SW 1271 (cell line): ENCODE measurements around the gene UTP14C.
"Not testable (repeated sequence)": the region's sequence is repeated elsewhere in the genome, so short reads cannot be mapped to it uniquely, and the experiment has no call there.

Experiments used
- DNase-seq, 2 experiments: peaks; one replicate each; lab custom pipeline; 2025; lab: John Stamatoyannopoulos, UW

The UTP14C gene

GRCh38 chr13:52002361-52002760 lies 22.1 kb upstream of the UTP14C start:
- DNase-seq: no peak

- DNase-seq: no peak
Observed at GRCh38 chr13:52003541-52003940, 20.9 kb upstream of the UTP14C start.

GRCh38 chr13:52004511-52005170 lies 19.9 kb upstream of the UTP14C start:
- DNase-seq: peak in 1 of 2 experiments; percentile 13

GRCh38 chr13:52005841-52006522 lies 18.5 kb upstream of the UTP14C start:
- DNase-seq: no peak

- no peak for DNase-seq
Observed at GRCh38 chr13:52006523-52007245, 17.8 kb upstream of the UTP14C start.

- no peak for DNase-seq
Observed at GRCh38 chr13:52009946-52010345, 14.5 kb upstream of the UTP14C start.

GRCh38 chr13:52010890-52011631 lies 13.4 kb upstream of the UTP14C start, which contains the start of gene ATP7B:
Gene ATP7B (minus strand): TSS chr13:52011450. CDS start chr13:52011337, 113 bp downstream.
- no peak for DNase-seq

GRCh38 chr13:52011632-52012511 lies 12.6 kb upstream of the UTP14C start, which contains the start of gene ALG11:
Gene ALG11 (plus strand): TSS chr13:52012398. CDS start chr13:52012419, 21 bp downstream.
- DNase-seq: peak; percentile 92 to 97

GRCh38 chr13:52012512-52012836 lies 12.0 kb upstream of the UTP14C start:
- no peak for DNase-seq

GRCh38 chr13:52016296-52016695 lies 8.2 kb upstream of the UTP14C start:
- DNase-seq: no peak

- no peak for DNase-seq
Observed at GRCh38 chr13:52020191-52020590, 4.3 kb upstream of the UTP14C start.

- no peak for DNase-seq
Observed at GRCh38 chr13:52022356-52022755, 2.1 kb upstream of the UTP14C start.

- no peak for DNase-seq
Observed at GRCh38 chr13:52025475-52026245, 1.2 kb downstream of the UTP14C start.

GRCh38 chr13:52026246-52026626 lies 1.7 kb downstream of the UTP14C start:
- no peak for DNase-seq

- DNase-seq: no peak
Observed at GRCh38 chr13:52027832-52028231, 3.3 kb downstream of the UTP14C start.

GRCh38 chr13:52029569-52029968 lies 5.1 kb downstream of the UTP14C start:
- no peak for DNase-seq

GRCh38 chr13:52030401-52030800 lies 5.9 kb downstream of the UTP14C start:
- DNase-seq: not testable (repeated sequence)

GRCh38 chr13:52033039-52033438 lies 8.5 kb downstream of the UTP14C start:
- no peak for DNase-seq

- DNase-seq: no peak
Observed at GRCh38 chr13:52034616-52035226, 10.2 kb downstream of the UTP14C start.

- no peak for DNase-seq
Observed at GRCh38 chr13:52036037-52036436, 11.5 kb downstream of the UTP14C start.
